NCI-H146 treated with DMSO at 0.1 percent for 48 hours (cell line): Measurements from ENCODE around the gene WDR33.
"Not testable (repeated sequence)": the region's sequence is repeated elsewhere in the genome, so short reads cannot be mapped to it uniquely, and the experiment has no call there.

ENCODE experiments used
- DNase-seq: peaks from one replicate; lab custom pipeline; 2025; ENCODE audit not compliant: unreplicated experiment; lab: John Stamatoyannopoulos, UW

The WDR33 gene

DNA sequence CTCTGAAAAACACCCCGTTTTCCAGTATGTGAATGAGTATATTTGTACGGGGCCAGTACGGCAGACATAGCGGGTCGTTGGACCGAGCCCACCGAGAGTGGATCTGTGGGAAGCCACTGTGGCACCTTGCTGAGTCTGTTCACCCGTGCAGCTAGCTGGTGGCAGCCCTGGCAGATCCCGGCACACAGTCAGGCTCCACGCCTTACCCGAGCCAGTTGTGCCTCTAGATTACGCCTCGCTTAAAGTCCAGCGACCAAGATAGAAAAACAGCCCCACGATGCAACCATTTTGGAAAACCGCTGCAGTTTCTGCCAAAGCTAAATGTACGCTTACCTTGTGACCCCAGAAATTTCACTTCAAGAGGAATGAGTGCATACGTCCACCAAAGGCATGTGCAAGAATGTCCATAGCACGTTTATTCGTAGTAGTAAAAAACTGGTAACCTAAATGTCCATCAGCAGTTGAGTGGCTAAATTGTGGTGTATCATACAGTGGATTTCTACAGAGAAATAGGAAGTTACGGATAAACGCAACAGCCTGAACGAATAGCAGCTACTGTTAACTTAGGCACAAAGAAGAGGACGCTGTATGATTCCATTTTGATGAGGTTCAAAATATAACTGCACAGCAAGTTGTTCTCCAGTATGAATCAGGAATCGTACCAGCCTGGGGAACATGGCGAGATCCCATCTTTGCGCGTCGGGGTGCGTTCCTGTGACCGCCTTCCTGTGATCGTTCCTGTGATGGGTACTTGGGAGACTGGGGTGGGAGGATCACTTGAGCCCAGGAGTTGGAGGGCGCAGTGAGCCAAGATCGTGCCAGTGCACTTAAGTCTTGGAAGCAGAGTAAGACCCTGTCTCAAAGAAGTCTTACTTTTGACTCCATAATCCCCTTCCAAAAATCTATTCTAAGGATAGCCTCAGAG, 688 bp upstream of the WDR33 start:
- DNase-seq = peak; percentile 26

GRCh38 chr2:127810156-127810618, 784 bp downstream of the WDR33 start:
- DNase-seq = no peak

DNA sequence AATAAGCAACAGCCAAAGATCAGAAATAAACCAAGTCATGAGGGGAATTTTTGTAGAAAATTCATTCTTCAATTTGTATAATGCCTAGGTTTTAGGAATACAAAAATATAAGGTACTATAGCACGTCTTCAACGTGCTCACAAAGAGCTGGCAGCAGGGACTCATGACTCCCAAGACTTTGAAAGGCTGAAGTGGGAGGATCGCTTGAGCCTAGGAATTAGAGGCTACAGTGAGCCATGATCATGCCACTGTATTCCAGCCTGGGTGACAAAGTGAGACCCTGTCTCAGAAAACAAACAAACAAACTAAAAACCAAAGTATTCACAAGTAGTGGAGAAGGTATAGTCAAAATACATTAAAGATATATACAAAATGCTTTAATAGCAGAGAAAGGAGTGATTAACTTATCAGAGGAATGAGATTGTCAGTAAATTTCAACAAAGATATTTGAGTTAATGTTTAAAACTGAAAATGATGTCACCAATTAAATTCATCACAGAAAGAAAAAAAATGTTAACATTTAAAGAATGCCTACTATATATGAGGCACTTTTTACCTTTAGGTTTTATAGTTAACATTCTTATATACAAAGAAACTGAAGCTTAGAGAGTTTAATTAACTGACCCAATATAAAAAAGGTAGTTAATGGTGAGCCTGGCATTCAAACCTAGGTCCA, 3.2 kb downstream of the WDR33 start:
- no peak for DNase-seq

DNA sequence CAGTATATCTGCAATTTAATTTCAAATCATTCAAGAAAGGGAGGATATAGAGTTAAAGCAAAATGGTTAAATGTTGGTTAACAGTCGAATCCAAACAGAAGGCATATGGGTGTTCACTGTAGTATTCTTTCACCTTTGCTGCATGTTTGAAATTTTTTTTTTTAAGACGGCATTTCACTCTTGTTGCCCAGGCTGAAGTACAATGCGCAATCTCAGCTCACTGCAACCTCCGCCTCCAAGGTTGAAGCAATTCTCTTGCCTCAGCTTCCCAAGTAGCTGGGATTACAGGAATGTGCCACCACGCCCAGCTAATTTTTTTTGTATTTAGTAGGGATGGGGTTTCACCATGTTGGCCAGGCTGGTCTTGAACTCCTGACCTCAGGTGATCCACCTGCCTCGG, 4.1 kb downstream of the WDR33 start:
- not testable (repeated sequence) for DNase-seq

- no peak for DNase-seq
Measured at GRCh38 chr2:127805491-127805890, 5.5 kb downstream of the WDR33 start.

GRCh38 chr2:127799926-127800325, 11.0 kb downstream of the WDR33 start:
- no peak for DNase-seq

GRCh38 chr2:127796389-127796788, 14.6 kb downstream of the WDR33 start:
- DNase-seq = no peak

DNA sequence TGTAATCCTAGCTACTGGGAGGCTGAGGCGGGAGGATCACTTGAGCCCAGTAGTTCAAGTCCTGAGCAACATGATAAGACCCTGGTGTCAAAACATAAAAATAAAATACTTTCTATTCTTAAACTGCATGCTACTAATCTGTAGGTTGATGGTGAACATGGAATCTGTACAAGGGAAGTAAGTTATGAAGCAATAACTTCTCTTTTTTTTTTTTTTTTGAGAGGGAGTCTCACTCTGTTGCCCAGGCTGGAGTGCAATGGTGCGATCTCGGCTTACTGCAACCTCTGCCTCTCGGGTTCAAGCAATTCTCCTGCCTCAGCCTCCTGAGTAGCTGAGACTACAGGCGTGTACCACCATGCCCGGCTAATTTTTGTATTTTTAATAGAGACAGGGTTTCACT, 16.1 kb downstream of the WDR33 start:
- DNase-seq = not testable (repeated sequence)

DNA sequence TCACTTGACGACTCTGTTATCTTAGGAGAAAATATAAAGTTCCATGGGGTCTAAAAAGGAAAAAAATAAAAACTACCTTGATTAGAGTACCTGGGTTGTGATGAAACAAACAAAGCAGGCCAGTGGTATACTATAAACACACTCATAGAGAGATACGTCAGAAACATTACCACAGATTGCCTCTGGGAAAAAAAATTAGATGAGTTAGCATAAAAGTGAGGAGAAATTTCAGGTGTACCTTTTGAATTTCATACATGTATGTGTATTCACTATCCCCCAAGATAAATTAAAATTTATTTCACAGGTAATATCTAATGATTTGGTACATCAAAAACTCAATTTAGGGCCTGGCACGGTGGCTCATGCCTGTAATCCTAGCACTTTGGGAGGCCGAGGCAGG, 18.2 kb downstream of the WDR33 start:
- no peak for DNase-seq

GRCh38 chr2:127790694-127791529, 20.1 kb downstream of the WDR33 start:
- no peak for DNase-seq

DNA sequence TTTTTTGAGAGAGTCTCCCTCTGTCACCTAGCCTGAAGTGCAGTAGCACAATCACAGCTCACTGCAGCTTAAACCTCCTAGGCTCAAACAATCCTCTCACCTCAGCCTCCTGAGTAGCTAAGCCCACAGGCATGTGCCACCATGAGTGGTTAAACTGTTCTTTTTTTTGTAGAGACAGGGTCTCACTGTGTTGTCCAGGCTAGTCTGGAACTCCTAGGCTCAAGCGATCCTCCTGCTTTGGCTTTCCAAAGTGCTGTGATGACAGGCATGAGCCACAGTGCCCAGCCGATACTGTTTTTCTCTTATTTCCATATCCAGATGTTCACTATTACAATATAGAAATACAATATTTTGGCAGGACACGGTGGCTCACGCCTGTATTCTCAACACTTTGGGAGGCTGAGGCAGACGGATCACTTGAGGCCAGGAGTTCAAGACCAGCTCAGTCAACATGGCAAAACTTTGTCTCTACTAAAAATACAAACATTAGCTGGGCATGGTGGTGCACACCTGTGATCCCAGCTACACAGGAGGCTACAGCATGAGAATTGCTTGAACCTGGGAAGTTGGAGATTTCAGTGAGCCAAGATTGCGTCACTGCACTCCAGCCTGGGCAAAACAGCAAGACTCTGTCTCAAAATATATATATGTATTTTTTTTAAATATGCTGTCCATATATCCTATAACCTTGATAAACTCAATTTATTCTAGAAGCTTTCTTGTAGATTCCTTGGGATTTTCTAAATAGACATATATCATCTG, 24.7 kb downstream of the WDR33 start:
- DNase-seq = no peak

DNA sequence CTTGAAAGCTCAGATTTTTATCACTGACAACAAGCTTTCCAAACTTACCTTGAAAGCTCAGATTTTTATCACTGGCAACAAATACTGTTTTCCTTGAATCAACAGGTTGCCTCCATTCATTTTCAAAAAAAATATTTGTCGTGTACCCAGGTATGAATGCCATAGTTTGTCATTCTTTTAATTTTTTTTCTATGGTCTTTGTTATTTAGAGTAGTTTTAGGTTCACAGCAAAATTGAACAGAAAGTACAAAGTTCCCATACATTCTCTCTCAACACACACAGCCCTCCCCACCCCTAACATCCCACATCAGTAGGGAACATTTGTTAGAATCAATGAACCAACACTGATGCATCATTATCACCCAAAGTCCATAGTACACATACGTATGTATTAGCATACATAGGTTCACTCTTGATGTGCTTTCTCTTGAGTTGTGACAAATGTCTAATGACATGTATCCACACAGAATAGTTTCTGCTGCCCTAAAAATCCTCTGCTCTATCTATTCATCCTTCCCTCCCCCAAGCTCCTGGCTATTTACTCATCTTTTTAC, 25.9 kb downstream of the WDR33 start:
- no peak for DNase-seq

DNA sequence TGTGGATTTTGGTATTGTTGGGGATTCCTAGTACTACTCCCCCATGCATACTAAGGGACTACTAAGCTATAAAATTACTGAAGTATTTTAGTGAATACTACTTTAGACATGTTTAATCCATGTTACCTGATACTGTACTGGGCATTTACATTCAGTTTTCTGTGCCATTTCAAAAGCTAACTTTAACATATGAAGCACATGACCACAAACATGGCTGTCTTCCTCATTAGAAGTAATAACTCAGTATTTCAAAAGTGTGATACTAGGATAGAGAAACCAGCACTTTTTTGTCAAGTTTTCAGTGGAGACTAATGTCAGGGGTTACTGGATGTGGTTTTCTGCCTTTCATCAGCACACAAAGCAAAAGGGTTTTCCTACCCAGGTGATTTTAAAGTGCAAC, 27.9 kb downstream of the WDR33 start:
- DNase-seq = no peak

DNA sequence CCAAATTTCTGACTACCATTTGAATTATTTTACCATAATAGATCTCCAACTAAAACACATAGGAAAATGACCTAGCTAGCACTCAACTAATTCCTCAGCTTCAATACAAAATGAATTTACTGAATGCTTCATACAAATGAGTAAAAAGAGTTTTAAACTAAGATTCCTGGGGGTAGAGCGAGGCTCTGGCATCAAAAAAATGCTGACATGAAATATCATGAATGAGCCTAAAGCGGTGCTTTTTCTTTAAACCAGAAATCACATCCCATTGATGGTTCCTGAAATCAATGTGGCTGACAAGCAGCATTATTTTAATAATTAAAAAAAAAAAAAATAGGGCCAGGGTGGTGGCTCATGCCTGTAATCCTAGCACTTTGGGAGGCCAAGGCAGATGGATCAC, 32.1 kb downstream of the WDR33 start:
- no peak for DNase-seq

GRCh38 chr2:127778447-127778846, 32.5 kb downstream of the WDR33 start:
- DNase-seq = no peak

GRCh38 chr2:127776122-127776780, 34.7 kb downstream of the WDR33 start:
- DNase-seq = no peak

GRCh38 chr2:127771756-127772155, 39.2 kb downstream of the WDR33 start:
- no peak for DNase-seq

DNA sequence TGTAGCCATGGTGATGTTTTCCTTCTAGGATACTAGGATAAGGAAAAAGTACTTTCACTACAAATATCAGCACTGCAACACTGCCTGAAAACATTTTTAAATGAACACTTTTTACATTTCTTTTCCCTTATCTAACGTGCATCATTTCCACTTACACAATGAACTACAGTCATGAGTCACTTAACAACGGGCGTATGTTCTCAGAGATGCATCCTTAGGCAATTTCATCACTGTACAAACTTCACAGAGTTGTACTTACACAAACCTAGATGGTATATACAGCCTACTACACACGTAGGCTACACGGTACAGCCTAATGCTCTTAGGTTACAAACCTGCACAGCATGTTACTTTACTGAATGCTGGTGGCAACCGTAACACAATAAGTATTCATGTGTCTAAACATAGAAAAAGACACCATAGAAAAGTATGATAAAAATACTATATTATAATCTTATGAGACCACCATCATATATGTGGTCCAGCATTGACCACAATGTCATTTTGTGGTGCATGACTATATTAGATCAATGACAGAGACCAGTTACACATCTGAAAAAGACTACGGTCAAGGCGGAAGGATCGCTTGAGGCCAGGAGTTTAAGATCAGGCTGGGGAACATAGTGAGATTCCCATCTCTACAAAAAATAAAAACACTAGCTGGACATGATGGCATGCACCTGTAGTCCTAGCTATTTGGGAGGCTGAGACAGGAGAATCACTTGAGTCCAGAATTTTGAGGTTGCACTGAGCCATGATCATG, 39.8 kb downstream of the WDR33 start:
- no peak for DNase-seq

DNA sequence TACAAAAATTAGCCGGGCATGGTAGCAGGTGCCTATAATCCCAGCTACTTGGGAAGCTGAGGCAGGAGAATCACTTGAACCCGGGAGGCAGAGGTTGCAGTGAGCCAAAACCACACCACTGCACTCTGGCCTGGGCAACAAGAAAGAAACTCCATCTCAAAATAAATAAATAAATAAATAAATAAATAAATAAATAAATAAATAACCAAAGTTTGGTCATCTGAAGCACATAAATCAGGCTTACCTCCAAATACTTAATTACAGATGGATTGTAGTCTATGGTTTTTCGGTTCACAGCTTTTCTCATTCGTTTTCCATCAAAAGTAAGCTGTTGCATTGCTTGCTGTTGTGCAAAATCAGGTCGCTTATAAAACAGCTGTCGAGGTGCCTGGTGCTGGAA, 40.4 kb downstream of the WDR33 start:
- DNase-seq = not testable (repeated sequence)
